KMS-11 (cell line): ENCODE data around the gene KLF11.
"Not testable (repeated sequence)": the region's sequence is repeated elsewhere in the genome, so short reads cannot be mapped to it uniquely, and the experiment has no call there.

Source experiments
- H2AFZ ChIP-seq: fragments of 200-600 bp; sonication (generic); 2 replicates; pipeline ENCODE4 v1.6.1; 2016; ENCODE audit warnings: antibody characterized with exemption, mixed run types, low read depth
- H3K27ac ChIP-seq: fragments of 200-600 bp; sonication (generic); 2 replicates; pipeline ENCODE4 v1.6.1; 2016; ENCODE audit warnings: mild to moderate bottlenecking, mixed run types
- H3K27me3 ChIP-seq: fragments of 200-600 bp; sonication (generic); 2 replicates; pipeline ENCODE4 v1.6.1; 2017; ENCODE audit warnings: mild to moderate bottlenecking, low read depth, mixed run types, moderate library complexity; ENCODE audit not compliant: insufficient read depth
- H3K36me3 ChIP-seq: fragments of 200-600 bp; sonication (generic); 2 replicates; pipeline ENCODE4 v1.6.1; 2017; ENCODE audit warnings: mild to moderate bottlenecking, mixed run types; ENCODE audit not compliant: insufficient read depth
- H3K4me1 ChIP-seq: fragments of 200-600 bp; sonication (generic); 2 replicates; pipeline ENCODE4 v1.6.1; 2016; ENCODE audit warnings: mild to moderate bottlenecking, low read depth, mixed run types; ENCODE audit not compliant: poor library complexity, severe bottlenecking
- H3K4me2 ChIP-seq: fragments of 200-600 bp; sonication (generic); 2 replicates; pipeline ENCODE4 v1.7.0; 2016; ENCODE audit warnings: mild to moderate bottlenecking, mixed run types
- H3K4me3 ChIP-seq: fragments of 200-600 bp; sonication (generic); IDR thresholded peaks from 2 replicates; pipeline ENCODE4 v1.6.1; 2017; ENCODE audit warnings: low read depth, low read length, mixed read lengths; ENCODE audit not compliant: insufficient read depth
- H3K79me2 ChIP-seq: fragments of 200-600 bp; sonication (generic); 2 replicates; pipeline ENCODE4 v1.6.1; 2016; ENCODE audit warnings: low read depth, mixed run types; ENCODE audit not compliant: insufficient read depth
- H3K9ac ChIP-seq: fragments of 200-600 bp; sonication (generic); 2 replicates; pipeline ENCODE4 v1.6.1; 2016; ENCODE audit warnings: mild to moderate bottlenecking, mixed run types
- H4K20me1 ChIP-seq: fragments of 200-600 bp; sonication (generic); 2 replicates; pipeline ENCODE4 v1.6.1; 2016; ENCODE audit warnings: mild to moderate bottlenecking, mixed run types; ENCODE audit not compliant: insufficient read depth
- TF ChIP-seq, protein P1 (sequence below): fragments of 200-600 bp; sonication (generic); conservative IDR thresholded peaks from 2 replicates; pipeline ENCODE4 v1.6.1; 2017; ENCODE audit warnings: low read depth, mild to moderate bottlenecking, antibody characterized with exemption, low read length, moderate library complexity, mixed read lengths

Gene KLF11

DNA sequence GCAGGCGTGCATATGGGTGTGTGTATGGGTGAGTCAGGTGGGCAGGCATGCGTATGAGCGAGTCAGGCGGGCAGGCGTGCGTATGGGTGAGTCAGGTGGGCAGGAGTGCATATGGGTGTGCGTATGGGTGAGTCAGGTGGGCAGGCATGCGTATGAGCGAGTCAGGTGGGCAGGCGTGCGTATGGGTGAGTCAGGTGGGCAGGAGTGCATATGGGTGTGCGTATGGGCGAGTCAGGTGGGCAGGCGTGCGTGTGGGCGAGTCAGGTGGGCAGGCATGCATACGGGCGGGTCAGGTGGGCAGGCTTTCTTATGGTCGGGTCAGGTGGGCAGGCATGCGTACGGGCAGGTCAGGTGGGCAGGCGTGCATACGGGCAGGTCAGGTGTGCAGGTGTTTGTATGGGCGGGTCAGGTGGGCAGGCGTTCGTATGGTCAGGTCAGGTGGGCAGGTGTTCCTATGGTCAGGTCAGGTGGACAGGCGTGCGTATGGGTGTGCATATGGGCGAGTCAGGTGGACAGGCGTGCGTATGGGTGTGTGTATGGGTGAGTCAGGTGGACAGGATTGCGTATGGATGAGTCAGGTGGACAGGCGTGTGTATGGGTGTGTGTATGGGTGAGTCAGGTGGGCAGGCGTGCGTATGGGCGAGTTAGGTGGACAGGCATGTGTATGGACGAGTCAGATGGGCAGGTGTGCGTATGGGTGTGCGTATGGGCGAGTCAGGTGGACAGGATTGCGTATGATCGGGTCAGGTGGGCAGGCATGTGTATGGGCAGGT, 28.7 kb upstream of the KLF11 start:
- no peak overlapping the region for H3K4me2 ChIP-seq
- H3K36me3 ChIP-seq, result no peaks in the 10 kb centered on the region
- no peaks in the 10 kb centered on the region for H3K79me2 ChIP-seq
- H3K4me1 ChIP-seq, result no peaks in the 10 kb centered on the region
- H3K9ac ChIP-seq, result no peak overlapping the region
- no peaks in the 10 kb centered on the region for H4K20me1 ChIP-seq
- H2AFZ ChIP-seq, result no peak overlapping the region
- no peak overlapping the region for H3K27ac ChIP-seq
- H3K4me3 ChIP-seq, result no peak overlapping the region
- TF ChIP-seq, protein P1, sequence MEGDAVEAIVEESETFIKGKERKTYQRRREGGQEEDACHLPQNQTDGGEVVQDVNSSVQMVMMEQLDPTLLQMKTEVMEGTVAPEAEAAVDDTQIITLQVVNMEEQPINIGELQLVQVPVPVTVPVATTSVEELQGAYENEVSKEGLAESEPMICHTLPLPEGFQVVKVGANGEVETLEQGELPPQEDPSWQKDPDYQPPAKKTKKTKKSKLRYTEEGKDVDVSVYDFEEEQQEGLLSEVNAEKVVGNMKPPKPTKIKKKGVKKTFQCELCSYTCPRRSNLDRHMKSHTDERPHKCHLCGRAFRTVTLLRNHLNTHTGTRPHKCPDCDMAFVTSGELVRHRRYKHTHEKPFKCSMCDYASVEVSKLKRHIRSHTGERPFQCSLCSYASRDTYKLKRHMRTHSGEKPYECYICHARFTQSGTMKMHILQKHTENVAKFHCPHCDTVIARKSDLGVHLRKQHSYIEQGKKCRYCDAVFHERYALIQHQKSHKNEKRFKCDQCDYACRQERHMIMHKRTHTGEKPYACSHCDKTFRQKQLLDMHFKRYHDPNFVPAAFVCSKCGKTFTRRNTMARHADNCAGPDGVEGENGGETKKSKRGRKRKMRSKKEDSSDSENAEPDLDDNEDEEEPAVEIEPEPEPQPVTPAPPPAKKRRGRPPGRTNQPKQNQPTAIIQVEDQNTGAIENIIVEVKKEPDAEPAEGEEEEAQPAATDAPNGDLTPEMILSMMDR, result no peak
- H3K27me3 ChIP-seq, result no peaks in the 10 kb centered on the region

DNA sequence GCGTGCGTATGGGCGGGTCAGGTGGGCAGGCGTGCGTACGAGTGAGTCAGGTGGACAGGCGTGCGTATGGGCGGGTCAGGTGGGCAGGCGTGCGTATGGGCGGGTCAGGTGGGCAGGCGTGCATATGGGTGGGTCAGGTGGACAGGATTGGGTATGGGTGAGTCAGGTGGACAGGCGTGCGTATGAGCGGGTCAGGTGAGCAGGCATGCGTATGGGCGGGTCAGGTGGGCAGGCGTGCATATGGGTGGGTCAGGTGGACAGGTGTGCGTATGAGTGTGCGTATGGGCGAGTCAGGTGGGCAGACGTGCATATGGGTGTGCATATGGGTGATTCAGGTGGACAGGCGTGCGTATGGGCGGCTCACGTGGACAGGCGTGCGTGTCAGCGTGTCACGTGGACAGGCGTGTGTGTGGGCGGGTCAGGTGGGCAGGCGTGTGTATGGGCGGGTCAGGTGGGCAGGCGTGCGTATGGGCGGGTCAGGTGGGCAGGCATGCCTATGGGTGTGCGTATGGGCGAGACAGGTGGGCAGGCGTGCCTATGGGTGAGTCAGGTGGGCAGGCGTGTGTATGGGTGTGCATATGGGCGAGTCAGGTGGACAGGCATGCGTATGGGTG, 27.9 kb upstream of the KLF11 start:
- H3K79me2 ChIP-seq, H4K20me1 ChIP-seq, H3K36me3 ChIP-seq, H3K4me3 ChIP-seq, H3K27me3 ChIP-seq, H3K27ac ChIP-seq, H3K4me1 ChIP-seq, H3K9ac ChIP-seq, H3K4me2 ChIP-seq, H2AFZ ChIP-seq: not testable (repeated sequence)

DNA sequence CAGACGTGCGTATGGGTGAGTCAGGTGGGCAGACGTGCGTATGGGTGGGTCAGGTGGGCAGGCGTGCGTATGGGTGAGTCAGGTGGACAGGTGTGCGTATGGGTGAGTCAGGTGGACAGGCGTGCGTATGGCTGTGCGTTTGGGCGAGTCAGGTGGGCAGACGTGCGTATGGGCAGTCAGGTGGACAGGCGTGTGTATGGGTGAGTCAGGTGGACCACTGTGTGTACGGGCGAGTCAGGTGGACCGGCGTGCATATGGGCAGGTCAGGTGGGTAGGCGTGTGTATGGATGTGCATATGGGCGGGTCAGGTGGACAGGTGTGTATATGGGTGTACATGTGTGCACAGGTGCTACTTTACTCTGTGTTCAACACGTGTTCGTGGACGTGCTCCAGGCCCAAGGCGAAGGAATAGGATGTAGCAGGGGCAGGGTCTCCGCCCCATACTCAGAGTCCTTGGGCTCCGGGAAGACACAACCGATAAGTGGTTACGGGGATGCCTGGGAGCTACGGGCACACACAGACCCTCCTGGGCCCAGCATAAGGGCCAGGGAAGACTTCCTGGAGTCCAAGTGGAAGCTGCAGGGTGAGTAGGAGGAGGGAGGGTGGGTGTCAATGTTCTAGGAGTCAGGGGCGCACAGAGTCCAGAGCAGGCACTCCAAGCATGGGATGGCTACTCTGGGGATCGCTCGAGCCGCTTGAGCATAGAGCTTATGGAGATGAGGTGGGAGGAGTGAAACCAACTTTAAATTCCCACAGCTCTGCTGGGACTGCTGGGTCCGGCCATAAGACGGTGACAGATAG, 27.1 kb upstream of the KLF11 start:
- H3K4me3 ChIP-seq, result no peak overlapping the region
- no peaks in the 10 kb centered on the region for H3K27me3 ChIP-seq
- no peaks in the 10 kb centered on the region for H3K36me3 ChIP-seq
- H3K27ac ChIP-seq, result no peak overlapping the region
- H3K4me1 ChIP-seq, result no peaks in the 10 kb centered on the region
- no peaks in the 10 kb centered on the region for H4K20me1 ChIP-seq
- TF ChIP-seq, protein P1, result no peak
- no peak overlapping the region for H3K9ac ChIP-seq
- H3K79me2 ChIP-seq, result no peaks in the 10 kb centered on the region
- no peak overlapping the region for H3K4me2 ChIP-seq
- H2AFZ ChIP-seq, result no peak overlapping the region

DNA sequence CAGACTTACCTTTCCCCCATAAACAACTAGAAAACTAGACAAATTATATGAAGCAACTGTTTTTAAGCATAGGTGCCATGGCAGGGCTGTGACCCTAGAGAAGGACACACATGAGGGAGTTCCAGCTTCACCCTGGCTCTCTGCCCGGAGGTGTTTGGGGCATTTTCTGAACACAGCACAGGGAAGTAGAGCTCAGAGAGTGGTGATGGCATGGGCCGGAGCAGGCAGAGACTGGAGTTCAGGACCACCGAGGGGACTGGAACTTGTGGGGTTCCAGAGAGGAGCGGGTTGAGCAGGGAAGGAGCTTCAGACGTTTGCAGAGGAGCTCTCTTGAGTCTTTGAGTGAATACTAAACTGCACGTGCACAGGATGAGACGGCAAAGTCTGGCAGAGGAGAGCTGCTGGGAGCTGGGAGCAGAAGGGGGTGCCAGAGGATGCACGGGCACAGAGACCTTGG, 26.5 kb upstream of the KLF11 start:
- no peaks in the 10 kb centered on the region for H3K4me1 ChIP-seq
- no peak overlapping the region for H3K27ac ChIP-seq
- no peak overlapping the region for H2AFZ ChIP-seq
- no peak overlapping the region for H3K4me3 ChIP-seq
- H3K4me2 ChIP-seq, result no peak overlapping the region
- H3K79me2 ChIP-seq, result no peaks in the 10 kb centered on the region
- TF ChIP-seq, protein P1, result no peak
- H3K9ac ChIP-seq, result no peak overlapping the region
- H3K36me3 ChIP-seq, result no peaks in the 10 kb centered on the region
- H3K27me3 ChIP-seq, result no peaks in the 10 kb centered on the region
- H4K20me1 ChIP-seq, result no peaks in the 10 kb centered on the region
